HCT116 (cell line): ENCODE results near the gene FOXO6.

Source experiments
- EZH2 ChIP-seq: fragments of 200-600 bp; sonication (generic); IDR thresholded peaks from 2 replicates; pipeline ENCODE4 v1.6.1; 2017; ENCODE audit warnings: antibody characterized with exemption, mixed run types
- JUND ChIP-seq: IDR thresholded peaks from 2 replicates; pipeline ENCODE4 v1.6.1; 2012
- POLR2A ChIP-seq: IDR thresholded peaks from 2 replicates; pipeline ENCODE4 v1.7.0; 2011; ENCODE audit warnings: borderline replicate concordance; ENCODE audit not compliant: insufficient read depth, insufficient read length; ENCODE audit errors: extremely low read depth
- POLR2AphosphoS5 ChIP-seq: IDR thresholded peaks from 2 replicates; pipeline ENCODE4 v1.6.1; 2011; ENCODE audit warnings: mild to moderate bottlenecking, low read depth, low read length, moderate library complexity
- SRF ChIP-seq: IDR thresholded peaks from 2 replicates; pipeline ENCODE4 v1.6.1; 2012; ENCODE audit warnings: low read depth
- TCF7L2 ChIP-seq: IDR thresholded peaks from 2 replicates; pipeline ENCODE4 v1.7.0; 2011; ENCODE audit warnings: borderline replicate concordance, inconsistent platforms; ENCODE audit not compliant: insufficient read depth, insufficient read length; ENCODE audit errors: extremely low read depth
- ZFX ChIP-seq: fragments of 450-650 bp; IDR thresholded peaks from 2 replicates; pipeline ENCODE4 v1.6.1; 2017
- ZNF274 ChIP-seq: fragments of 200-500 bp; sonication (Bioruptor generic); IDR thresholded peaks from 2 replicates; pipeline ENCODE4 v1.6.1; 2014; ENCODE audit warnings: mild to moderate bottlenecking, low read depth, low read length, inconsistent platforms
- TF ChIP-seq, protein P1 (sequence below), 3 experiments: fragments of 200-600 bp in 1 of 3; sonication (generic) in 1 of 3; IDR thresholded peaks in 2 of 3; conservative IDR thresholded peaks in 1 of 3; 2 replicates each; pipeline ENCODE4 v1.5.1; 2012 to 2017; ENCODE audit warnings: low read depth in 2 of 3, low read length in 2 of 3, antibody characterized with exemption in 1 of 3, borderline replicate concordance in 1 of 3, control low read depth in 1 of 3, mild to moderate bottlenecking in 1 of 3, mixed read lengths in 1 of 3, mixed run types in 1 of 3, moderate library complexity in 1 of 3; ENCODE audit not compliant: insufficient read depth in 1 of 3
- TF ChIP-seq, protein P2 (sequence below): IDR thresholded peaks from 2 replicates; pipeline ENCODE4 v1.6.1; 2012
- TF ChIP-seq, protein P3 (sequence below): IDR thresholded peaks from 2 replicates; pipeline ENCODE4 v1.6.1; 2012; ENCODE audit warnings: low read depth

DNA sequence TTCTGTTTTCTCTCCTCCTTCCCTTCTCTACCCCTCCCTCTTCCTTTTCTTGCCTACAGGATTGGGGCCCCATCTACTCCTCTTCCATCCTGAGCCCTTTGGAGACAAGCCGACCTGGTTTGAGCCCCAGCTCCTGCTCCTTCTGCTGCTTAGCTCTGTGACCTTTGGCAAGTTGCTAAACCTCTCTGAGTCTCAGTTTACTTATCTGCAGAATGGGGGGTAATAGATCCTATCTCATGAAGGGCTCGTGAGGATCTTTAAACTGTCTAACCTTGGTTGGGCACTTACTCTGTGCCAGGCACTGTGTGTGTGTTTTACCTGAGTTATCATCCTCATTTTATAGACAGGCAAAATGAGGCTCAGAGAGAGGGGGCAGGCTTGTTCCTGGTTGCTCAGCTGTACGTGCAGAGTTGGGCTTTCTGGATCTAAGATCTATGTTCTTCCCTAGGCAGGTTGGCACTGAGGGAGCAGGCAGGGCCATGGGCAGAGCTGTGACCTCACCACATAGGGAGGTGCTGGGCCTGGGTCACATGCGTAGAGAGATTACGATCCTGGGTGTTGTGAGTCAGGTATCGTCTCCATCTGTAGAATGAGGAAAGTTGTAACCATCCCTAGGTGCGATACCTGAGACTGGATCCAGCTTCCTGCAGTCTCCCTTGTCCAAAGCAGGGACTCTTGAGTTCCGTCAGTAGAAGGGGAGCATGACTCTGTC, 58.5 kb downstream of the FOXO6 start:
- TF ChIP-seq, protein P1, sequence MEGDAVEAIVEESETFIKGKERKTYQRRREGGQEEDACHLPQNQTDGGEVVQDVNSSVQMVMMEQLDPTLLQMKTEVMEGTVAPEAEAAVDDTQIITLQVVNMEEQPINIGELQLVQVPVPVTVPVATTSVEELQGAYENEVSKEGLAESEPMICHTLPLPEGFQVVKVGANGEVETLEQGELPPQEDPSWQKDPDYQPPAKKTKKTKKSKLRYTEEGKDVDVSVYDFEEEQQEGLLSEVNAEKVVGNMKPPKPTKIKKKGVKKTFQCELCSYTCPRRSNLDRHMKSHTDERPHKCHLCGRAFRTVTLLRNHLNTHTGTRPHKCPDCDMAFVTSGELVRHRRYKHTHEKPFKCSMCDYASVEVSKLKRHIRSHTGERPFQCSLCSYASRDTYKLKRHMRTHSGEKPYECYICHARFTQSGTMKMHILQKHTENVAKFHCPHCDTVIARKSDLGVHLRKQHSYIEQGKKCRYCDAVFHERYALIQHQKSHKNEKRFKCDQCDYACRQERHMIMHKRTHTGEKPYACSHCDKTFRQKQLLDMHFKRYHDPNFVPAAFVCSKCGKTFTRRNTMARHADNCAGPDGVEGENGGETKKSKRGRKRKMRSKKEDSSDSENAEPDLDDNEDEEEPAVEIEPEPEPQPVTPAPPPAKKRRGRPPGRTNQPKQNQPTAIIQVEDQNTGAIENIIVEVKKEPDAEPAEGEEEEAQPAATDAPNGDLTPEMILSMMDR (IDR thresholded peaks at IDR 0.05 in 2 of 3, conservative IDR thresholded peaks at IDR 0.05 in 1 of 3; ENCODE audit: borderline replicate concordance in 1 of 3, insufficient read depth in 1 of 3, low read depth in 2 of 3, low read length in 2 of 3): no peak
- TF ChIP-seq POLR2A (no peak), POLR2AphosphoS5 (no peak), JUND (no peak), TCF7L2 (no peak), SRF (no peak), ZNF274 (no peak), EZH2 (no peak), ZFX (no peak)
- TF ChIP-seq, protein P2, sequence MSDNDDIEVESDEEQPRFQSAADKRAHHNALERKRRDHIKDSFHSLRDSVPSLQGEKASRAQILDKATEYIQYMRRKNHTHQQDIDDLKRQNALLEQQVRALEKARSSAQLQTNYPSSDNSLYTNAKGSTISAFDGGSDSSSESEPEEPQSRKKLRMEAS: no peak
- TF ChIP-seq, protein P3, sequence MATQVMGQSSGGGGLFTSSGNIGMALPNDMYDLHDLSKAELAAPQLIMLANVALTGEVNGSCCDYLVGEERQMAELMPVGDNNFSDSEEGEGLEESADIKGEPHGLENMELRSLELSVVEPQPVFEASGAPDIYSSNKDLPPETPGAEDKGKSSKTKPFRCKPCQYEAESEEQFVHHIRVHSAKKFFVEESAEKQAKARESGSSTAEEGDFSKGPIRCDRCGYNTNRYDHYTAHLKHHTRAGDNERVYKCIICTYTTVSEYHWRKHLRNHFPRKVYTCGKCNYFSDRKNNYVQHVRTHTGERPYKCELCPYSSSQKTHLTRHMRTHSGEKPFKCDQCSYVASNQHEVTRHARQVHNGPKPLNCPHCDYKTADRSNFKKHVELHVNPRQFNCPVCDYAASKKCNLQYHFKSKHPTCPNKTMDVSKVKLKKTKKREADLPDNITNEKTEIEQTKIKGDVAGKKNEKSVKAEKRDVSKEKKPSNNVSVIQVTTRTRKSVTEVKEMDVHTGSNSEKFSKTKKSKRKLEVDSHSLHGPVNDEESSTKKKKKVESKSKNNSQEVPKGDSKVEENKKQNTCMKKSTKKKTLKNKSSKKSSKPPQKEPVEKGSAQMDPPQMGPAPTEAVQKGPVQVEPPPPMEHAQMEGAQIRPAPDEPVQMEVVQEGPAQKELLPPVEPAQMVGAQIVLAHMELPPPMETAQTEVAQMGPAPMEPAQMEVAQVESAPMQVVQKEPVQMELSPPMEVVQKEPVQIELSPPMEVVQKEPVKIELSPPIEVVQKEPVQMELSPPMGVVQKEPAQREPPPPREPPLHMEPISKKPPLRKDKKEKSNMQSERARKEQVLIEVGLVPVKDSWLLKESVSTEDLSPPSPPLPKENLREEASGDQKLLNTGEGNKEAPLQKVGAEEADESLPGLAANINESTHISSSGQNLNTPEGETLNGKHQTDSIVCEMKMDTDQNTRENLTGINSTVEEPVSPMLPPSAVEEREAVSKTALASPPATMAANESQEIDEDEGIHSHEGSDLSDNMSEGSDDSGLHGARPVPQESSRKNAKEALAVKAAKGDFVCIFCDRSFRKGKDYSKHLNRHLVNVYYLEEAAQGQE: no peak
